Activated naive CD8-positive, alpha-beta T cell treated with anti-CD3 and anti-CD28 coated beads for 36 hours (primary cell): ENCODE measurements around the gene HOOK2. TPM values are rescaled to one million over a fixed set of nuclear protein-coding genes. Genes with fewer than 3 reads are reported as not detected.

Experiments
- DNase-seq: peaks from one replicate; pipeline ENCODE4 v3.0.0; 2021
- H3K27ac Mint-ChIP-seq: one replicate; pipeline ENCODE4 v1.8.0; 2022; ENCODE audit warnings: mild to moderate bottlenecking, moderate library complexity, mixed read lengths
- H3K27me3 Mint-ChIP-seq: one replicate; pipeline ENCODE4 v1.8.0; 2022; ENCODE audit warnings: mild to moderate bottlenecking, mixed read lengths
- H3K36me3 Mint-ChIP-seq: one replicate; pipeline ENCODE4 v1.8.0; 2021; ENCODE audit warnings: mild to moderate bottlenecking, mixed read lengths
- H3K4me1 Mint-ChIP-seq: one replicate; pipeline ENCODE4 v1.8.0; 2021; ENCODE audit warnings: mixed read lengths
- H3K4me3 Mint-ChIP-seq: one replicate; pipeline ENCODE4 v1.8.0; 2022; ENCODE audit warnings: mild to moderate bottlenecking, moderate library complexity, mixed read lengths
- H3K9me3 Mint-ChIP-seq: one replicate; pipeline ENCODE4 v1.8.0; 2022; ENCODE audit warnings: mixed read lengths
- total RNA-seq, 2 experiments: library from RNA; stranded (reverse); gene quantifications; one replicate each; pipeline ENCODE4 v1.2.3, GENCODE V29; 2021

Gene HOOK2
- total RNA-seq, 2 experiments from 2014 or later = 13.0 to 13.8 TPM

DNA sequence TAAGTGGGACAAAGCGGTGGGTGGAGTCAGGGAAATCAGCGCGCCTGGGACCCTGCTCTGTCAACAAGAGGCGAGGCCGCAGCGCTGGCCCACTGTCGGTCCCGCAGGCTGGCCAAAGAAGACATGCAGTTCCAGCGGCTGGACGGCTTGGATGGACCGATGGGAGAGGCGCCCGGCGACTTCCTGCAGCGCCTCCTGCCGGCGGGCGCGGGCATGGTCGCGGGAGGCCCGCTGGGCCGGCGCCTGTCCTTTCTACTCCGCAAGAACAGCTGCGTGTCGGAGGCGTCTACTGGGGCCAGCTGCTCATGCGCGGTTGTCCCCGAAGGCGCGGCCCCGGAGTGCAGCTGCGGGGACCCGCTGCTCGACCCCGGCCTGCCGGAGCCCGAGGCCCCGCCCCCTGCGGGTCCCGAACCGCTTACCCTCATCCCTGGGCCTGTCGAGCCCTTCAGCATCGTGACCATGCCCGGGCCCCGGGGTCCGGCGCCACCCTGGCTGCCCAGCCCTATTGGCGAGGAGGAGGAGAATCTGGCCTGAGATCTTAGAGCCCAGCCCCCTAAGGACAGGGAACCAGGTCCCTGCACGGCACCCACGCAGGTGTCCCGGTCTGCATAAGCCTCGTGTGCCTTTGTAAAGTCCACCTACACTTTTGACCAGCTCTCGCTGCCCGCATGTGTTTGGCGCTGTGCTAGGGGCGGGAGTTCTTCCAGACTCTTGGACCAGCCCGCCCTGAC lies 17.6 kb downstream of the HOOK2 start:
- Mint-ChIP-seq H3K27me3 (peaks cover 40% of the 10 kb centered on the region), H3K4me1 (peaks cover 4% of the 10 kb centered on the region), H3K36me3 (no peaks in the 10 kb centered on the region), H3K9me3 (no peaks in the 10 kb centered on the region), H3K4me3 (no peak overlapping the region), H3K27ac (no peak overlapping the region)
- DNase-seq = peak; percentile 80

GRCh38 chr19:12756150-12756883 lies 19.0 kb downstream of the HOOK2 start:
- DNase-seq = no peak
- Mint-ChIP-seq H3K4me1 (peaks cover 4% of the 10 kb centered on the region), H3K9me3 (no peaks in the 10 kb centered on the region), H3K36me3 (no peaks in the 10 kb centered on the region), H3K4me3 (no peak overlapping the region), H3K27ac (no peak overlapping the region), H3K27me3 (peaks cover 50% of the 10 kb centered on the region)

DNA sequence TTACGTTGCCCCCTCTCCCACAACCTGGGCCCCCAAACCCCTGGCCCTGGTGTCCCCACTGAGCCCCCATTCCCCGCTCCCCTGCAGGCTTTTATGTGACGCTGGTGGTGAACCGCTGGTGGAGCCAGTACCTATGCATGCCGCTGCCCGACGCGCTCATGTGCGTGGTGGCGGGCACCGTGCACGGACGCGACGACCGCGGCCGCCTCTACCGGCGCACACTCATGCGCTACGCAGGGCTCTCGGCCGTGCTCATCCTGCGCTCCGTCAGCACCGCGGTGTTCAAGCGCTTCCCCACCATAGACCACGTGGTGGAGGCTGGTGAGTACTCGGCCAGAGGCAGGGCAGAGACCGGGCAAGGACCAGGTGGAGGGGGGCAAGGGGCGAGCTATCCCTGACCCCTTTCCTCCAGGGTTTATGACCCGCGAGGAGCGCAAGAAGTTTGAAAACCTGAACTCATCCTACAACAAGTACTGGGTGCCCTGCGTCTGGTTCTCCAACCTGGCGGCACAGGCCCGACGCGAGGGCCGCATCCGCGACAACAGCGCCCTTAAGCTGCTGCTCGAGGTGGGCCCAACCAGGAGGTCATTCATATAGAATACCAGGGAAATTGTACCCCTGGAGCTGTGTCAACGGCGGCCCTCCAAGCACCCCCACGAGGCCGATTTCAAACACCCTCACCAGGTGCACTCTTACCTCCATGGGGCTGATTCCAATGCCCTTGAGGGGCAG lies 20.7 kb downstream of the HOOK2 start:
- no peak overlapping the region for H3K27ac Mint-ChIP-seq
- no peak overlapping the region for H3K4me3 Mint-ChIP-seq
- H3K9me3 Mint-ChIP-seq = no peaks in the 10 kb centered on the region
- no peaks in the 10 kb centered on the region for H3K4me1 Mint-ChIP-seq
- H3K27me3 Mint-ChIP-seq = peaks cover 54% of the 10 kb centered on the region
- H3K36me3 Mint-ChIP-seq = no peaks in the 10 kb centered on the region
- DNase-seq = no peak

DNA sequence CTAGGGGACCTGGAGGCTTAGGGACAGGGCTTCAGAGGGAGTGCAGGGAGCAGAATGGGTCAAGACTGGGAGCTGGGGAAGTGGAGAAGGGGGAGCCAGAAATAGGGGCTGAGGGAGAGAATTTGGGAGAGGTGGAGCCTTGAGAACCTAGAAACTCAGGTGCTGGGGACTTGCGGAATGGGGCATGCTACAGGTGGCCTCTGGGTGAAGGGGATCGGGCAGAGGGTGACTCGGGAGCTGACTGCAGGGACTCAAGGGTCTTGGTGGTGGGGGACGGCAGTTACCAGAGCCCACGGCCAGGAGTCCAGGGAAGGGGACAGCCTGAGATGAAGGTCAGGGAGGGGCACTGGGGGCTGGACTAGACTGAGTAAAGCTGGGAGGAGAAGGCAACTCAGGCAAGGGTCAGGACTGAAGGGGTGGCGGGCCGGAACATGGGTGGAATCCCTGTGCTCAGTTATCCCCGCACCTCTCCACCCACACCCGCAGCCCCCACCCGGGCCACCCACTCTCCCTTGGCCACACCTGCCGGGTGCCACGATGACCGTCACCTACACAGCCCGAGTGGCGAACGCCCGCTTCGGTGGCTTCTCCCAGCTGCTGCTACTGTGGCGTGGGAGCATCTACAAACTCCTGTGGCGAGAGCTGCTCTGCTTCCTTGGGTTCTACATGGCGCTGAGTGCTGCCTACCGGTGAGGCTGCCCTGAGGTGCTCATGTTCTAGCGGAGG lies 23.1 kb downstream of the HOOK2 start:
- H3K36me3 Mint-ChIP-seq = peaks cover 12% of the 10 kb centered on the region
- no peak overlapping the region for H3K27ac Mint-ChIP-seq
- H3K4me1 Mint-ChIP-seq = no peaks in the 10 kb centered on the region
- no peak for DNase-seq
- peaks cover 47% of the 10 kb centered on the region for H3K27me3 Mint-ChIP-seq
- H3K4me3 Mint-ChIP-seq = no peak overlapping the region
- peaks cover 6% of the 10 kb centered on the region for H3K9me3 Mint-ChIP-seq

DNA sequence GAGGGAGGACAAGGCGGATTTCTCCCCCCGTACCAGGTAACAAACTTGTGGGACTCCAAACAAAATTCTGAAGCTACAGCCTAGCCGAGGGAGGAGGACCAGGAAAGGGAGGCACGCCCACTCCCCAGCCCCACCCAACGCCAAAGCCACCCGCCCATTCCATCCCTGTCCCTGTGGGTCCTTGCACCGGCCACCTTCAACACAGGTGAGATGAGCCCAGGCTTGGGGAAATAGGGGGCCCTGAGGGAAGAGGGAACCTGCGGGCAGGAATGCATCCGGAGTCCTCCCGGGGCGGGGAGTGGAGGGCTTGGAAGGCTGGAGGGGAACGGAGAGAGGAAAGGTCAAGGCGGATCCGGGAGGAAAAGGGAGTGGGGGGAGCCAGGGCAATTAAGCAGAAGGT lies 23.7 kb downstream of the HOOK2 start, which contains the start of gene BEST2:
TSS of gene BEST2 (plus strand) at position 157 of the 400 bp plus-strand sequence. CDS start 802 bp downstream, outside the sequence.
- no peak within 1 kb of the TSS for H3K4me3 Mint-ChIP-seq
- no peaks in the 10 kb centered on the region for H3K4me1 Mint-ChIP-seq
- no peak for DNase-seq
- peaks cover 6% of the 10 kb centered on the region for H3K9me3 Mint-ChIP-seq
- H3K36me3 Mint-ChIP-seq = peaks cover 17% of the 10 kb centered on the region
- no peak within 1 kb of the TSS for H3K27ac Mint-ChIP-seq
- H3K27me3 Mint-ChIP-seq = peaks cover 47% of the 10 kb centered on the region

DNA sequence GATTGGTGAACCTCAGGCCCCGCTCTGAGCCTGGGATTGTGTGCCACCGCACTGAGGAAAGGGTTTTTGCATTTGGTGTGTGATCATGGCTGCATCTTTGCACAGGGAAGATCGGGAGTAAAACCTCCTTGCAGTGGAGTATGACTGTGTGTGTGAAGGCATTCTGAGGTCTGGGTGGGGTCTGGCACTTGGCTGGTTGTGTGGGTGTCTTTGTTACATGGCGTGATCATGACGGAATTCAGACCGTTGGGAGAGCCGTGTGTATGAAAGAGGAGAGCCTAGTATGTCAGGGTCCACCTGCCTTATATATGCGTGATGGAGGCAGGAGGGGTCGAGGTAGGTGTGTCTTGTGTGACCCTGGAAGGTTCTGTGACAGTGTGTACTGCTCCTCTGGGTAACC lies 24.5 kb downstream of the HOOK2 start:
- DNase-seq = no peak
- H3K27ac Mint-ChIP-seq = no peak overlapping the region
- H3K9me3 Mint-ChIP-seq = peaks cover 6% of the 10 kb centered on the region
- H3K4me3 Mint-ChIP-seq = no peak overlapping the region
- H3K36me3 Mint-ChIP-seq = peaks cover 23% of the 10 kb centered on the region
- no peaks in the 10 kb centered on the region for H3K4me1 Mint-ChIP-seq
- peaks cover 42% of the 10 kb centered on the region for H3K27me3 Mint-ChIP-seq

GRCh38 chr19:12749938-12750521 lies 25.3 kb downstream of the HOOK2 start:
- H3K27ac Mint-ChIP-seq = no peak overlapping the region
- no peaks in the 10 kb centered on the region for H3K4me1 Mint-ChIP-seq
- H3K9me3 Mint-ChIP-seq = peaks cover 6% of the 10 kb centered on the region
- H3K36me3 Mint-ChIP-seq = peaks cover 25% of the 10 kb centered on the region
- no peak overlapping the region for H3K4me3 Mint-ChIP-seq
- H3K27me3 Mint-ChIP-seq = peaks cover 35% of the 10 kb centered on the region
- DNase-seq = no peak

- no peak overlapping the region for H3K27ac Mint-ChIP-seq
- no peak for DNase-seq
- peaks cover 24% of the 10 kb centered on the region for H3K27me3 Mint-ChIP-seq
- no peaks in the 10 kb centered on the region for H3K4me1 Mint-ChIP-seq
- peaks cover 30% of the 10 kb centered on the region for H3K36me3 Mint-ChIP-seq
- no peak overlapping the region for H3K4me3 Mint-ChIP-seq
- peaks cover 6% of the 10 kb centered on the region for H3K9me3 Mint-ChIP-seq
These were observed 26.9 kb downstream of the HOOK2 start for GRCh38 chr19:12748489-12748888.

DNA sequence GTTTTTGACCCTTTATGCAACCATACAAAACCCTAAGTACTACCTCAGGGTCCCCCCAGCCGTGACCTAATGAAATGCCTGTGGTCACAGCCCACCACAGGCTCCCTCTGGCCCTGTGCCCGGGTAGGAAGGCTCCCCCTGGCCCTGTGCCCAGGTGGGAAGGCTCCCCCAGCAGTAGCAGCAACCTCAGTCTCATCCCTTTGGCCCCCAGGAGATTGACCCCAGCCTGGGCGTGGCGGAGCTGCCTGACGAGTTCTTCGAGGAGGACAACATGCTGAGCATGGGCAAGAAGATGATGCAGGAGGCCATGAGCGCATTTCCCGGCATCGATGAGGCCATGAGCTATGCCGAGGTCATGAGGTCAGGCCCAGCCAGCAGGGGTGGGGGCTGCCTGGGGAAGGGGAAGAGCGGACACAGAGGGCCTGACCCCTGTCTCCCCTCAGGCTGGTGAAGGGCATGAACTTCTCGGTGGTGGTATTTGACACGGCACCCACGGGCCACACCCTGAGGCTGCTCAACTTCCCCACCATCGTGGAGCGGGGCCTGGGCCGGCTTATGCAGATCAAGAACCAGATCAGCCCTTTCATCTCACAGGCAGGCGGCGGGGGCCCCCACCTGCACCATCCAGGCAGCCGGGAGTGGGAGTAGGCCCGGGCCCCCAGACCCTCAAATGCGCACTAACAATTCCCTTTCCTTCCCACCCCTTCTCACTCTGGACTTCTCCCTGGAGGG lies 30.0 kb downstream of the HOOK2 start:
- no peaks in the 10 kb centered on the region for H3K4me1 Mint-ChIP-seq
- DNase-seq = no peak
- peaks cover 5% of the 10 kb centered on the region for H3K27me3 Mint-ChIP-seq
- peaks cover 6% of the 10 kb centered on the region for H3K9me3 Mint-ChIP-seq
- peaks cover 38% of the 10 kb centered on the region for H3K36me3 Mint-ChIP-seq
- H3K4me3 Mint-ChIP-seq = no peak overlapping the region
- H3K27ac Mint-ChIP-seq = no peak overlapping the region

DNA sequence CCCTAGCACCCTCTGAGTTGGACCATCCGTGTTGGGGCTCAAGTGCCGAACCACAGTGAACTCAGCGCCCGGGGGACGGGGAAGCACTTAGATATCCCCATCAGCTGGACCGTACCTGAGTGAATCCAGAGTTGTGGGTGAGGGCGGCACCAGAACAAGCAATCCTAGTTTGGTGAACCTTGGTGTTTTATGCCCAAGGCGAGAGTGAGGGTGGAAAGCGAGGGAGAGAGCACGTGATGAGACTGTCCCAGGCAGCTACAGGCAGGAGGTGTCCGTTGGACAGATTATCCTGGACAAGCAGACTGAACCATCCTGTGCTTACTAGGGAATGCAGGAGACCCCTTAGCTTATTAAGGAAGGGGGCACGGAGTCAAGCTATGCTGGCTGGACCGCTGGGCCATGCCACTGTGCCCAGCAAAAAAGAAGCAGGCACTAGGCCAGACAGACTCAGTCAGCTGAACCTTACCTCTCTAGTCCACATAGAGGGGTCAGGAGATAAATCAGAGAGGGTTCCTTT lies 37.5 kb downstream of the HOOK2 start:
- peak overlapping the region; percentile 99 for H3K27ac Mint-ChIP-seq
- H3K9me3 Mint-ChIP-seq = no peaks in the 10 kb centered on the region

DNA sequence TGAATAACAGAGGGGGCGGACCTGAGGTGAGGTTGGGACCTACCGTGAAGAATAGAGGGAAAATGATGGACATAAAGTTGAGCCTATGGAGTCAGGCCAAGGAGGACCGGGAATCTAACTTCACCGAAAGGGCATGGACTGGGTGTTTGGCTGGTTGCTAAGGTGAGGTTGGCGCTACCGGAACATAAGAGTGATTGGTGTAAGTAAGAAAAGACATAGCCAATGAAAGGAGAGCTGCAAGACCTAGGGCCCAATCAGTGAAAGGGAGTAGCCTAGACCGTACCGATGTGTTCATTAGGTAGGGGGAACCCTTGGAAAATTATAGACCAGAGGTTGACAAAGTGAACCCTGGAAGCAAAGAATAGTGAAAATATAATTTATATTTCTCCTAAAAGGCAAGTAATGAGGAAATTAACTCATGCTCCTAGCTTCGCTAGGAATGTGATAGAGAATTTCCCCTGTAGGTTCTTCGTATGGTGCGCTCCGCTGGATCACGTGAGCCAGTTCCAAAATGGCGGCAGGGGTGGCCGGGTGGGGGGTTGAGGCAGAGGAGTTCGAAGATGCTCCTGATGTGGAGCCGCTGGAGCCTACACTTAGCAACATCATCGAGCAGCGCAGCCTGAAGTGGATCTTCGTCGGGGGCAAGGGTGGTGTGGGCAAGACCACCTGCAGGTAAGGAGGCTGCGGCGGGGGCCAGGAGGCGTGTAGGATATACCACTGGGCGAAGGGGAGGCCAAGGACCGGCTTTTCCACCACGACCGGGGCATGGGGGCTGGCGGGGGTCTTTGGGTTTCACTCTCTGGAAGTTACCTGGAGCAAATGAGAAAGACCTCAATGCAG lies 38.1 kb downstream of the HOOK2 start, which contains the start of gene GET3:
TSS of gene GET3 (plus strand) at position 503 of the 840 bp plus-strand sequence. CDS start at position 512, 9 bp downstream.
- peaks cover 31% of the 10 kb centered on the region for H3K4me1 Mint-ChIP-seq
- H3K9me3 Mint-ChIP-seq = no peaks in the 10 kb centered on the region
- peaks cover 29% of the 10 kb centered on the region for H3K36me3 Mint-ChIP-seq
- H3K27ac Mint-ChIP-seq = peak within 1 kb of the TSS; percentile 99
- DNase-seq = peak; percentile 82
- H3K27me3 Mint-ChIP-seq = no peaks in the 10 kb centered on the region
- peak within 1 kb of the TSS; percentile 100 for H3K4me3 Mint-ChIP-seq

More for the DNA sequence above, 37.5 kb downstream of the HOOK2 start:
- no peak for DNase-seq
- Mint-ChIP-seq H3K36me3 (peaks cover 28% of the 10 kb centered on the region), H3K4me3 (peak overlapping the region; percentile 100), H3K4me1 (peaks cover 25% of the 10 kb centered on the region), H3K27me3 (no peaks in the 10 kb centered on the region)

DNA sequence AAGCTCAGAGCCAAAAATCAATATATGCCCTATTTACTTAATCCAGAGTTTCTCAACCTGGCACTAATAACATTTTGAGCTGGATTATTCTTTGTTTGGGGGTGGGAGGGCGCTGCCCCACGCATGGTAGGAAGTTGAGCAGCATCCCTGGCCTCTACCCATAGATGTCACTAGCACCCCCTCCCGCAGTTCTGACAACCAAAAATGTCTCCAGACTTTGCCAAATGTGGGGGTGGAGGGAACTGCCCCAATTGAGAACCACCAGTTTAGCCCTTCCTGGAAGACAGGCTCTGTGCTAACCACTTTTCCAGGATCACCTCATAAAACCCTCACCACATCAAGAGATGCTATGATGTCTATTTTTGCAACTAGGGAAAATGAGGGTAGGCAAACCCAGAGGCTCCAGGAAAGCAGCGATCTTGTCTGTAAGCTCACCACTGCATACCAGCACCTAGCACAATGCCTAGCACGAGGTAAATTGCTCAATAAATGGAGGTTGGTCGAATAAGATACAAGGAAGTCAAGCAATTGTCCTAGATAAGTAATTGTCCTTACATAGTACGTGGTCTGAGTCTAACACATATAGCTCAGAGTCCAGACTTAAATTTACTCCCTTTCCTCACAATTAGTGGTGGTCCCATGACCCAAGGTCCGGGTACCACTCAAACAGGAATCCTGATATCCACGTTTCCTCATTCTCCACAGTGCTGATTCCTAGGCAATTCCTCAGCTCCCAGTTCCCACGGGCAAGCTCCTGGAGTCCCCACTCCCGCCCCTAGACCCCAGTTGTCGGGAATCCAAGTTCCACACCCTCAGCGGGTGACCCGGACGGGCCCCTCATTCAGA lies 41.8 kb downstream of the HOOK2 start:
- peak; percentile 70 for DNase-seq
- H3K4me1 Mint-ChIP-seq = peaks cover 37% of the 10 kb centered on the region
- H3K4me3 Mint-ChIP-seq = peak overlapping the region; percentile 96
- H3K27me3 Mint-ChIP-seq = no peaks in the 10 kb centered on the region
- no peaks in the 10 kb centered on the region for H3K9me3 Mint-ChIP-seq
- H3K27ac Mint-ChIP-seq = peak overlapping the region; percentile 97
- H3K36me3 Mint-ChIP-seq = peaks cover 38% of the 10 kb centered on the region
